ENCODE data around the gene SEC24D.

The SEC24D gene

GRCh38 chr4:118858779-118859178, 22.9 kb upstream of the SEC24D start:
- TF ChIP-seq, protein P1, sequence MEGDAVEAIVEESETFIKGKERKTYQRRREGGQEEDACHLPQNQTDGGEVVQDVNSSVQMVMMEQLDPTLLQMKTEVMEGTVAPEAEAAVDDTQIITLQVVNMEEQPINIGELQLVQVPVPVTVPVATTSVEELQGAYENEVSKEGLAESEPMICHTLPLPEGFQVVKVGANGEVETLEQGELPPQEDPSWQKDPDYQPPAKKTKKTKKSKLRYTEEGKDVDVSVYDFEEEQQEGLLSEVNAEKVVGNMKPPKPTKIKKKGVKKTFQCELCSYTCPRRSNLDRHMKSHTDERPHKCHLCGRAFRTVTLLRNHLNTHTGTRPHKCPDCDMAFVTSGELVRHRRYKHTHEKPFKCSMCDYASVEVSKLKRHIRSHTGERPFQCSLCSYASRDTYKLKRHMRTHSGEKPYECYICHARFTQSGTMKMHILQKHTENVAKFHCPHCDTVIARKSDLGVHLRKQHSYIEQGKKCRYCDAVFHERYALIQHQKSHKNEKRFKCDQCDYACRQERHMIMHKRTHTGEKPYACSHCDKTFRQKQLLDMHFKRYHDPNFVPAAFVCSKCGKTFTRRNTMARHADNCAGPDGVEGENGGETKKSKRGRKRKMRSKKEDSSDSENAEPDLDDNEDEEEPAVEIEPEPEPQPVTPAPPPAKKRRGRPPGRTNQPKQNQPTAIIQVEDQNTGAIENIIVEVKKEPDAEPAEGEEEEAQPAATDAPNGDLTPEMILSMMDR (conservative IDR thresholded peaks at IDR 0.05; ENCODE audit: low read depth), result no peak
- no peak for DNase-seq (ENCODE audit: low spot score)
- no peak overlapping the region for H3K27ac ChIP-seq
- CTCF ChIA-PET, result no interaction called here
- POLR2A ChIA-PET (ENCODE audit: low non-redundant PET), result no interaction called here

DNA sequence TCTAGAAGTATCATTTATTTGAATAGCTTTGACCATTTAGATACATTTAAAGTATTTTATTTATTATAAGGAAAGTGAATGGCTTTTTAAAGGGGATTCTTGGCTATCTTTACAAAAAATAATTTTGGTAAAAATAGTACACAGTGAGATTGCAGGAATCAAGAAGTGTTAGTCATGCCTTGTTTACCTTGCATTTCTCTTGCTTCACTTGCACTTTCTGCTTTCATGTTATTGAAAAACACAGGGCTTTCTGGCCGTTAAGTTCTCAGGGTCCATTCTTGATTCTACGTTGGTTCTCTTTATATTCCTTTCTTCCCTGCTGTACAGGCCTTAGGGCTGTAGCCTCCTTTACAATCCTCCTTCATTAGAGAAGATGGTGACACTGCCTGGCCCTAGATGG, 21.8 kb upstream of the SEC24D start:
- TF ChIP-seq, protein P1 (conservative IDR thresholded peaks at IDR 0.05; ENCODE audit: low read depth), result no peak
- CTCF ChIA-PET, result interaction anchor here (0.6 kb wide), 1 partner anchor 145 kb away, joined by 4 read pairs; no protein-coding TSS in a partner anchor
- POLR2A ChIA-PET (ENCODE audit: low non-redundant PET), result no interaction called here
- H3K27ac ChIP-seq, result no peak overlapping the region
- no peak for DNase-seq (ENCODE audit: low spot score)

DNA sequence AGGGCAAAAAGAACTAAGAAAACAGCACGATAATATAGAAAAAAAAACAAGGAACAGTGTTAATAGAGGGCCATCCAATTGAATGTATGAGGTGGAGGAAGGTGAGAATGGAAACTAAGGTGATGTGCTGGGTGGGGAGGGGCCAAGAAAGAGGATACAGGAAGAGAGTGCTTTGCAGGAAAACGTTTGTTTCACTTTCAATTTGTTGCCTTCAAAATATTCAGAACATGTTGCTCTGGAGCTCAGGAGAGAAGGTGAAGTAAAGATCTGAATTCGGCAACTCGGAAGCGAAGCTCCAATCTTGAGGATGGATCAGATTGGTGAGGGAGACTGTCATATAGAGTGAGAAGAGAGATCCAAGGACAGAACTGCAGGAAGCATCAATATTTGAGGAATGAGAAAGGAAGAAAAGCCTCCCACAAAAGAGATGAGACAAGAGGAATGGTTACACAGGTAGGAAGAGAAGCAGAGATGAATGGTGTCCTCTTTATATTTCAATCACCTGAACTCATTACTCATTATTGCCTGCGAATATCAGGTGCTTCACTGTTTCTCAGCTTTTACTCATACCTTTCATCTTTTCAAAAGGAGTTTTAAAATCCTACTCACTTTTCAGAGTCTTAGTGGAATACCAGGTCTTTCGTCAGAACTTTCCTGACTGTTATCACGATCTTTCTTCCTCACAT, 14.7 kb upstream of the SEC24D start:
- no peak for DNase-seq (ENCODE audit: low spot score)
- H3K27ac ChIP-seq, result no peak overlapping the region
- POLR2A ChIA-PET (ENCODE audit: low non-redundant PET), result no interaction called here
- CTCF ChIA-PET, result interaction anchor here (0.6 to 1.3 kb wide), 3 partner anchors 9 to 14 kb away, joined by 3 read pairs; no protein-coding TSS in a partner anchor
- TF ChIP-seq, protein P1 (conservative IDR thresholded peaks at IDR 0.05; ENCODE audit: low read depth), result no peak

- TF ChIP-seq, protein P1 (conservative IDR thresholded peaks at IDR 0.05; ENCODE audit: low read depth), result no peak
- no peak for DNase-seq (ENCODE audit: low spot score)
- ChIA-PET POLR2A (ENCODE audit: low non-redundant PET) (no interaction called here), CTCF (interaction anchor here (0.9 to 1.3 kb wide), 3 partner anchors 8 to 78 kb away, joined by 3 read pairs; no protein-coding TSS in a partner anchor)
- no peak overlapping the region for H3K27ac ChIP-seq
Observed at GRCh38 chr4:118849867-118850487, 14.1 kb upstream of the SEC24D start.

DNA sequence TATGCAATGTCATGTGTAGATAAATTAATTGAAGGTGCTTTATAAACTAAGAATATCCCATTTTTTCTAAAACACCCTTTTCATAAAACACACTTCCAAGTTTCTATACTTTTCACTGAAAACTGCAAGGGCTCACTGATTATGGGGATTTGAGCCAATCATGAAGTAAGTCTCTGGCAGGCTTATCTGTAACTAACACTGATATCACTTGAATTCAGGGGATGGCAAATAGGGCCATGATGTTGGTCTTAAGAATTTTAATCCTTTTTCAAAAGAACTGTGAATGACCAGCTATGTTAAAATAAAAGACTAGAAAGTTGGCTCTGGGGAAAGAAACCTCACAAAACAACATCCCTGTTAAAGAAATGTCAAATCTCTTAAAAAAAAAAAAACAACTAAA, 13.0 kb upstream of the SEC24D start:
- CTCF ChIA-PET, result interaction anchor here (0.7 kb wide), 1 partner anchor 110 kb away, joined by 3 read pairs; no protein-coding TSS in a partner anchor
- DNase-seq (ENCODE audit: low spot score), result no peak
- no peak overlapping the region for H3K27ac ChIP-seq
- TF ChIP-seq, protein P1 (conservative IDR thresholded peaks at IDR 0.05; ENCODE audit: low read depth), result no peak
- POLR2A ChIA-PET (ENCODE audit: low non-redundant PET), result no interaction called here

GRCh38 chr4:118848242-118848641, 12.3 kb upstream of the SEC24D start:
- POLR2A ChIA-PET (ENCODE audit: low non-redundant PET), result no interaction called here
- DNase-seq (ENCODE audit: low spot score), result no peak
- TF ChIP-seq, protein P1 (conservative IDR thresholded peaks at IDR 0.05; ENCODE audit: low read depth), result no peak
- no peak overlapping the region for H3K27ac ChIP-seq
- CTCF ChIA-PET, result no interaction called here
